Measurements from ENCODE around the gene SOX12.

Gene SOX12
- total RNA-seq = 1.7 to 6.3 (median 3.2) reads per million in 4 donors

DNA sequence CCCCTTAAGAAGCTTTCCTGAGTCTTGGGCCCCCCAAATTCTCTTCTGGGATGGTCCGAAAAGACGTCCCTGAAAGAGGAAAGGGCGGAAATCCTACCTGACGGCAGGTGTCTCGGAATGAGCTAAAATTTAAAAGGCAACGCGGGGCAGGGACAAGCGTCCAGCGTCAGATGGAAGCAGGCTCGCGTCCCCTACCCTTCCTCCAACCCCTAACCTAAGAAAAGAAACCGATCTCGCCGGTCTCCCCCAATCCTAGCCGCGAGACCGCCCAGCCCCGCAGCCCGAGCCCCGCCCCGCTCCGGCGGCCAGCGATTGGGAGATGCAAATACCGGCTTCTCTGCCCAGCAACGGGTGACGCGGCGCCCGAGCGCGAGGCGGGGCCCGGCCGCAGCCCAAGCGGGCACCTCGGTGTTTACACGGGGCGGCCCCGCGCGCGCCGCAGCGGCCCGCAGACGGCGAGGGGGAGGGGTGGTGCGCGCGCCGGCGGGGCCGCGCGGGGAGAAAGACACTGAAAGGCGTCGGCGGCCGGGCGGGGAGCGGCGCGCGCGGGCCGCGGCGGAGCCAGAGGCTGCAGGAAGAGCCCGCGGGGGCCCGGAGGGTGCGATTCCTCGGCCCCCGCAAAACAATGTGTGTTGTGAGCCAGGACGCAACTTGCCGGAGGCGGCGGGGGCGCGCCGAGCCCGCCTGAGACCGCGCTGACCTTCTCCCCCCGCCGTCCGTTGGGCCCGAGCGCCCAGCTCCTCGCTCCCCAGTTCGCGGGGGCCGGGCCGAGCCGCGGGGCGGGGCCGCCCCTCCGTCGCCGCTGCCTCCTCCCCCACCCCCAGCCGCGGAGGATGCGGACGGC is at the start of gene SOX12:
SOX12 (plus strand) TSS at position 508 of the 844 bp plus-strand sequence. CDS start 373 bp downstream, outside the sequence.
- peak; percentile 88 to 95 (median 92) for DNase-seq

DNA sequence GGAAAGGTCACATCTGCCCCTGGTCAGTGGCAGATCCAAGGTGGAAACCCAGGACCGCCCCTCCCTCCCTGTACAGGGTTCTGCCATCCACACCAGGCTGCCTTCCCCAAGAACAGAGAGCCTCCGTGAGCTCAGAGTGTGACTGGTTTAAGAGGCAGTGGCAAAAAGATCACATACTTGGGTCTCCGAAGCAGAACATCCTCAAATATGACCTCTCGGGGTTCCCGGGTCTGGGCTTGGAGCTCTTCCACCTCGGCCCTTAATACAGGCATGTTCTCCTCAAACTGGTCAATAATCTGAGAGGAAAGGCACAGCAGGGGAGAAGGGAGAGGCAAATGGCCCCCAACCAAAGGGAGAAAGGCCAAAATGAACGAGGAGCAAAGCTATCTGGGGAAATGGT is 49.6 kb upstream of the SOX12 start:
- DNase-seq = no peak

DNA sequence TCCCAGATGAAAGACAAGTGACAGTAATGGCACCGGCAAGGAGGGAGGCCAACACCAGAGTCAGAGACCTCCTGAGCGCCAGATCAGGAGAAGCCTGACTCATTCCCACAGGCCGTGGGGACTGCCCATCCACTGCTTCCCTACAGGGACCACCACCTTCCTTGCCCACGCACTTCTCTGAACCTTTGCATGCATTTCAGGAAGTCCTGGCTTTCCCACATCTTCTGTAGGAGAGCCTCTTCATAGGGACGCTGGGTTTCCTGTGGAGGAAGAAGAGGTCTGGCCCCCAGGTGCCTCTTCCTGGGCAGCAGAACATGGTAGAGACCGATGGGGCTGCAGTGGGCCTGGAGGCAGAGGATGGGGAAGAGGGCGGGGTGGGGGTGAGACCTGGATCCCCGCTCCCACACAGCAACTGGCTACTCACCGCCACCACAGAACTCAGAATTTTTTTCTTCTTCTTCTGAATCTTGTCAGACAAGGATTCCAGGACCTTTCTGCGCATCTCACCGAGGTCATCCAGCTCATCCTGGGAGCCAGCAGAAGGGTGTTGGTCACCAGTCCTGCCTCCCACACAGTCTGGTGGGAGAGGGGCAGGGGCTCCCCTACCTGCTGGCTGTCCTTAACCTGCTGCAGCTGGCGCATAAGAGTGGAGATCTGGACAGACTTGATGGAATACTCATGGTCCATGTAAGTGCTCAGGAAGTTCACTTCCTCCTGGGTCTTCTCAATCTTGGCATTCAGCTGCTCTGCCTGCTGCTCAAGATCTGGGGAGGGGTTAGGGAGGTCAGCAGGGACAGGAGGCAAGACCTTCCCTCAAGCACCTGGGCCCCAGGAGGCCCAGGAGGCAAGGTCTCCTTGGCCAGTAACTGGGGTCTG is 48.5 kb upstream of the SOX12 start:
- no peak for DNase-seq

- DNase-seq = no peak
These were observed 47.9 kb upstream of the SOX12 start for GRCh38 chr20:277496-277781.

- no peak for DNase-seq
These were observed 47.2 kb upstream of the SOX12 start for GRCh38 chr20:278181-278580.

GRCh38 chr20:278607-279571 is 46.5 kb upstream of the SOX12 start:
- peak in 1 of 5 donors; percentile 14 for DNase-seq

GRCh38 chr20:284172-284571 is 41.2 kb upstream of the SOX12 start:
- DNase-seq = no peak

DNA sequence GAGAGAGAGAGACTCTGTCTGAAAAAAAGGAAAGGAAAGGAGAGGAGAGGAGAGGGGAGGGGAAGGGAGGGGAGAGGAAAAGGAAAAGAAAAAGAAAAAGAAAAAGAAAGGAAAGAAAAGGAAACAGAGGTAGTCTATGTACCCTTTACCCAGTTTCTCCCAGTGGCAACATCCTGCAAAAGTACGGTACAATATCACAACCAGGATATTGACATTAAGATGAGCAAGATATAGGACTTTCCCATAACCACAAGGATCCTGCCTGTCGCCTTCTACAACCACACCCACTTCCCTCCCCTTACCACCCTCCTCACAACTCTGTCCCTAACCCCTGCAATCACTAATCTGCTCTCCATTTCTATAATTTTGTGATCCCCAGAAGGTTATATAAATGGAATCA is 38.8 kb upstream of the SOX12 start:
- no peak for DNase-seq

GRCh38 chr20:288956-289692 is 36.2 kb upstream of the SOX12 start:
- no peak for DNase-seq

GRCh38 chr20:289693-290083 is 35.7 kb upstream of the SOX12 start:
- no peak for DNase-seq

DNA sequence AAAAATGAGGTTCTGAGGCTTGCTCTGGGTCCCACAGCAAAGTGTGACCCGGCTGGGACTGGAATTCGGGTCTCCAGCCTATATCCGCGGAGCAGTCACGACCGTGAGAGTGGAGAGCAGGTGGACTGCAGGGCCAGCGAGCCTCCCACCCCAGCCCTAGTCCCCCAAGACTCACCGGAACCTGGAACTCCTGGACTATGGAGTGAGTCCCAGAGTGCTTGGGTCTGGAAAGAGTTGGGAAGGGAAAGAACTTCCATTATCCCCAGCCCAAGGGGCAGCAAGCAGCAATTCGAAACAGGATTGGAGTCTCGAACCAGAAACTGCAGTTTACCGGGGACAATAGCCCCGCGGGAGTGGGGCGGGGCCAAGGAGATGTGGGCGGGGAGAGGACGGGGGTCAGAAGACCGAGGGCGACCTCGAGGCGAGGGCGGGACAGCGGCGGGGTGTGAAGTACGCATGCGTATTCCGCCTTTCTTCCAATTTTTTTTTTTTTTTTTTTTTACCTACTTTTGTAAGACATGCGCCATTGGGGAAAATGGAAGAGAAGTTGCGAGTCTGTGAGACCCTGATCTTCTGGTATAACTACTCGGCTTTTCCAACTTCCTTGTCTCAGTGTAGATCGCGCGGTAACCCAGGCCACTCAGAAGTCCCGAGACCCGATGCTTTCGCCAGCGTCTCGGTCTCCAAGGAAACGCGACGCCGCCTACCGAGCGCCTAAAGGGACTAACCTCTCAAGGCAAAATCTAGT is 35.1 kb upstream of the SOX12 start, which contains the start of gene C20orf96:
C20orf96 (minus strand) TSS at position 667 of the 748 bp plus-strand sequence; CDS start at position 527, 140 bp downstream.
- DNase-seq = peak; percentile 72 to 93 (median 78)

DNA sequence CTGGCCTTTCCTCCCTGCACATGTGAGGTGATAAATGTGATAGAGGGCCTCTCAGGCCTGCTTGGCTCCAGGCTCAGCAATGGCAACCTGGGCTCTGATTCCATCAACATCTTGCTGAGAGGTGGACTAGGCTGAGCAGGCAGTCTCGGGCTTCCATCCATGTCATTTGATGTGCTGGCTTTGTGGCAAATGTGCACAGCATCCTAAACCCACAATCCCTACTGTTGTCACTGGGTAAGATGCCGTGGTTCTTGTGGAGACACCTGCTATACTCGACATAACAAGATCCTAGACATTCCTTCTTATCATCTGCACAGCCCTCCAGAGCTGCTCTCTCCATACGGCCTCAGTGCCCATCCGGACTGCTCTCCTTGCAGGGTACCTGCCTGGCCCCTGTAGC is 30.8 kb upstream of the SOX12 start:
- no peak for DNase-seq

DNA sequence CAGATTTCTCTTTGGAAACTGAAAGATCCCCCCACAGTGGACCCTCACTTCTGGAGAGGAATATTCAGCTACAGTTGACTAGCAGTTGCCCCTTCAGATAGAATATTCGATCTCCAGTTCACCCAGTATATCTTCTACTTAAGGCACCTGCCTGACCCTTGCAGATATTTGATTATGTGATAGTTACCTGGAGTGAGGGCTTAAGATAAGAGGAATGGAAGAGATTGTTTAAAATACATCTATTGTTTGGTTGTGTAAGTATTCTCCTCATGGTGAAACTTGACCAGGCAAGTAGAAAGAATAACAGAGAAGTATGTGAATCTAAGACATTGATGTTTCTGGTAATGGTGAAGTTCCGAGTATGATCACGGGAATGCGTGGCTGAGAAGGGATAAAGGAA is 29.5 kb upstream of the SOX12 start:
- DNase-seq = no peak

GRCh38 chr20:297098-297924 is 28.0 kb upstream of the SOX12 start, which contains the start of gene ZCCHC3:
Gene ZCCHC3, plus strand, starts transcription at chr20:297570. Its CDS starts 17 bp downstream, at chr20:297587.
- peak; percentile 68 to 91 (median 74) for DNase-seq

- DNase-seq = peak in 3 of 5 donors; percentile 17 to 60 (median 28)
These were observed 27.2 kb upstream of the SOX12 start for GRCh38 chr20:297925-298775.

DNA sequence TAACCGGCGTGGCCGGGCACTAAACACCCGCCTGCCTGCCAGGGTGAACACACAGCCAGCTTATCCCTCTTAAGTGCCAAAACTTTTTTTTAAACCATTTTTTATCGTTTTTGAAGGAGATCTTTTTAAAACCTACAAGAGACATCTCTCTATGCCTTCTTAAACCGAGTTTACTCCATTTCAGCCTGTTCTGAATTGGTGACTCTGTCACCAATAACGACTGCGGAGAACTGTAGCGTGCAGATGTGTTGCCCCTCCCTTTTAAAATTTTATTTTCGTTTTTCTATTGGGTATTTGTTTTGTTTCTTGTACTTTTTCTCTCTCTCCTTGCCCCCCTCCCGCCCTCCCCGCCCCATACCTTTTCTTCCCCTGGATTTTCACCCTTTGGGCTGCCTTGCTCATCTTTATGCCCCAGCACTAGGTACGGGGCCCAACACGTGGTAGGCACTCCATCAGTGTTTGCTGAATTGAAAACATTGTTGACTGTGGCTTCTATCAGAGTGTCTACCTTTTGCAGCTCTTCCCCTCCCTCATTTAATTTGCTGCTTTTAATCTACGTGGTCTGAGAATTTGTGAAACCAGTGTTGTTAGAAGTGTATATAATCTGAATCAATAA is 26.5 kb upstream of the SOX12 start:
- DNase-seq = no peak

GRCh38 chr20:300345-300990 is 24.9 kb upstream of the SOX12 start:
- no peak for DNase-seq

Data from T-helper 1 cell (primary cell).